ENCODE results near the gene LMTK3. TPM values are rescaled to one million over a fixed set of nuclear protein-coding genes. Genes with fewer than 3 reads are reported as not detected.
"Not testable (repeated sequence)": the region's sequence is repeated elsewhere in the genome, so short reads cannot be mapped to it uniquely, and the experiment has no call there.

LMTK3 gene
- total RNA-seq, 3 donors from 2014 or later (not counting 1 experiment from before 2014, with no cell fraction given), result 0.64 to 2.9 (median 1.9) TPM

GRCh38 chr19:48529156-48529555 lies 17.5 kb upstream of the LMTK3 start:
- no peak overlapping the region for H3K4me3 ChIP-seq (ENCODE audit: low read length)
- WGBS (ENCODE audit: insufficient coverage), result 97% methylated on average over 4 of the region's 4 CpGs
- no peak overlapping the region for H3K27ac ChIP-seq (ENCODE audit: low read length)
- H3K27me3 ChIP-seq (ENCODE audit: control insufficient read depth, insufficient read depth, low read length), result no peaks in the 10 kb centered on the region
- Mint-ChIP-seq H3K27ac (no peak overlapping the region), H3K27me3 (ENCODE audit: low read depth in 2 of 2) (peaks cover 3 to 11% of the 10 kb centered on the region in 2 donors), H3K9me3 (peaks cover 2 to 5% of the 10 kb centered on the region in 2 donors), H3K36me3 (peaks cover 6% of the 10 kb centered on the region), H3K4me1 (no peaks in the 10 kb centered on the region), H3K4me3 (no peak overlapping the region)
- H3K9me3 ChIP-seq (ENCODE audit: control insufficient read depth, insufficient read depth, low read length), result peaks cover 23% of the 10 kb centered on the region
- no peaks in the 10 kb centered on the region for H3K4me1 ChIP-seq (ENCODE audit: control insufficient read depth, insufficient read depth, low read length)
- H3K36me3 ChIP-seq (ENCODE audit: control insufficient read depth, insufficient read depth, low read length), result no peaks in the 10 kb centered on the region
- DNase-seq (no peak), ATAC-seq (no peak)
- no peak for TF ChIP-seq CTCF (IDR thresholded peaks at IDR 0.05)
- intact Hi-C loops (cut with micrococcal nuclease), result no loop called here

GRCh38 chr19:48524732-48525131 lies 13.1 kb upstream of the LMTK3 start:
- 99% methylated on average over 5 of the region's 5 CpGs for WGBS (ENCODE audit: insufficient coverage)
- peaks cover under 1 to 5% of the 10 kb centered on the region in 2 donors for H3K9me3 Mint-ChIP-seq

GRCh38 chr19:48524221-48524620 lies 12.6 kb upstream of the LMTK3 start:
- no peaks in the 10 kb centered on the region for H3K36me3 ChIP-seq (ENCODE audit: control insufficient read depth, insufficient read depth, low read length)
- Mint-ChIP-seq H3K36me3 (peaks cover 9% of the 10 kb centered on the region), H3K27ac (no peak overlapping the region), H3K27me3 (ENCODE audit: low read depth in 2 of 2) (peaks cover 7 to 12% of the 10 kb centered on the region in 2 donors), H3K4me3 (no peak overlapping the region), H3K4me1 (no peaks in the 10 kb centered on the region), H3K9me3 (peaks cover 0 to 4% of the 10 kb centered on the region in 2 donors)
- no peaks in the 10 kb centered on the region for H3K27me3 ChIP-seq (ENCODE audit: control insufficient read depth, insufficient read depth, low read length)
- no peak for DNase-seq
- TF ChIP-seq CTCF (IDR thresholded peaks at IDR 0.05), result no peak
- no peak overlapping the region for H3K4me3 ChIP-seq (ENCODE audit: low read length)
- H3K4me1 ChIP-seq (ENCODE audit: control insufficient read depth, insufficient read depth, low read length), result no peaks in the 10 kb centered on the region
- 92% methylated on average over 2 of the region's 2 CpGs for WGBS (ENCODE audit: insufficient coverage)
- H3K27ac ChIP-seq (ENCODE audit: low read length), result no peak overlapping the region
- intact Hi-C loops (cut with micrococcal nuclease), result no loop called here
- no peak for ATAC-seq
- peaks cover 21% of the 10 kb centered on the region for H3K9me3 ChIP-seq (ENCODE audit: control insufficient read depth, insufficient read depth, low read length)

More at GRCh38 chr19:48524732-48525131, 13.1 kb upstream of the LMTK3 start:
- intact Hi-C loops (cut with micrococcal nuclease), result no loop called here
- Mint-ChIP-seq H3K4me3 (no peak overlapping the region), H3K27ac (no peak overlapping the region), H3K4me1 (no peaks in the 10 kb centered on the region), H3K27me3 (ENCODE audit: low read depth in 2 of 2) (peaks cover 7 to 13% of the 10 kb centered on the region in 2 donors), H3K36me3 (peaks cover 9% of the 10 kb centered on the region)
- DNase-seq, result no peak
- no peaks in the 10 kb centered on the region for H3K4me1 ChIP-seq (ENCODE audit: control insufficient read depth, insufficient read depth, low read length)
- no peak overlapping the region for H3K4me3 ChIP-seq (ENCODE audit: low read length)
- TF ChIP-seq CTCF (IDR thresholded peaks at IDR 0.05), result no peak
- no peaks in the 10 kb centered on the region for H3K27me3 ChIP-seq (ENCODE audit: control insufficient read depth, insufficient read depth, low read length)
- peaks cover 24% of the 10 kb centered on the region for H3K9me3 ChIP-seq (ENCODE audit: control insufficient read depth, insufficient read depth, low read length)
- H3K36me3 ChIP-seq (ENCODE audit: control insufficient read depth, insufficient read depth, low read length), result no peaks in the 10 kb centered on the region
- no peak overlapping the region for H3K27ac ChIP-seq (ENCODE audit: low read length)
- no peak for ATAC-seq

GRCh38 chr19:48520134-48520533 lies 8.5 kb upstream of the LMTK3 start:
- Histone ChIP-seq H3K9me3 (ENCODE audit: control insufficient read depth, insufficient read depth, low read length) (peaks cover 6% of the 10 kb centered on the region), H3K27me3 (ENCODE audit: control insufficient read depth, insufficient read depth, low read length) (no peaks in the 10 kb centered on the region), H3K4me3 (ENCODE audit: low read length) (no peak overlapping the region), H3K36me3 (ENCODE audit: control insufficient read depth, insufficient read depth, low read length) (no peaks in the 10 kb centered on the region), H3K4me1 (ENCODE audit: control insufficient read depth, insufficient read depth, low read length) (no peaks in the 10 kb centered on the region), H3K27ac (ENCODE audit: low read length) (no peak overlapping the region)
- H3K27me3 Mint-ChIP-seq (ENCODE audit: low read depth in 2 of 2), result peaks cover 7 to 14% of the 10 kb centered on the region in 2 donors
- DNase-seq (no peak), ATAC-seq (no peak)
- H3K27ac Mint-ChIP-seq, result no peak overlapping the region
- no peak for TF ChIP-seq CTCF (IDR thresholded peaks at IDR 0.05)
- H3K9me3 Mint-ChIP-seq, result peaks cover 0 to 4% of the 10 kb centered on the region in 2 donors
- WGBS (ENCODE audit: insufficient coverage), result 93% methylated on average over 4 of the region's 4 CpGs
- intact Hi-C loops (cut with micrococcal nuclease), result no loop called here
- no peaks in the 10 kb centered on the region for H3K4me1 Mint-ChIP-seq
- H3K36me3 Mint-ChIP-seq, result peaks cover 9% of the 10 kb centered on the region
- H3K4me3 Mint-ChIP-seq, result no peak overlapping the region

- H3K27me3 ChIP-seq (ENCODE audit: control insufficient read depth, insufficient read depth, low read length); H3K9me3 ChIP-seq (ENCODE audit: control insufficient read depth, insufficient read depth, low read length); H3K4me3 ChIP-seq (ENCODE audit: low read length); DNase-seq; H3K36me3 Mint-ChIP-seq; H3K36me3 ChIP-seq (ENCODE audit: control insufficient read depth, insufficient read depth, low read length); intact Hi-C loops (cut with micrococcal nuclease); H3K9me3 Mint-ChIP-seq; H3K4me1 Mint-ChIP-seq; H3K27ac ChIP-seq (ENCODE audit: low read length); H3K4me1 ChIP-seq (ENCODE audit: control insufficient read depth, insufficient read depth, low read length); H3K27ac Mint-ChIP-seq; ATAC-seq; H3K4me3 Mint-ChIP-seq: not testable (repeated sequence)
- H3K27me3 Mint-ChIP-seq (ENCODE audit: low read depth in 2 of 2), result peaks cover 7 to 14% of the 10 kb centered on the region in 2 donors
- 92% methylated on average over 3 of the region's 4 CpGs for WGBS (ENCODE audit: insufficient coverage)
These were observed 7.8 kb upstream of the LMTK3 start for GRCh38 chr19:48519426-48519825.
